Stomach (tissue), 9 donors: ENCODE measurements around the gene DPP6. TPM values are rescaled to one million over a fixed set of nuclear protein-coding genes. Genes with fewer than 3 reads are reported as not detected.

Source experiments
- DNase-seq, 2 donors: peaks; one replicate each; pipeline versions ENCODE4 v3.0.0 to v3.0.0-alpha.2; 2013 to 2019
- H3K27ac ChIP-seq, 5 donors: fragments of 200-600 bp in 4 of 5; sonication (generic) in 4 of 5; one replicate each; pipeline ENCODE4 v1.5.1; 2013 to 2019; ENCODE audit warnings: mild to moderate bottlenecking in 1 of 5, moderate library complexity in 1 of 5
- H3K27me3 ChIP-seq, 3 donors: fragments of 200-600 bp; sonication (generic); one replicate each; pipeline ENCODE4 v1.5.1; 2017 to 2019; ENCODE audit warnings: mixed run types in 1 of 3
- H3K36me3 ChIP-seq, 4 donors: fragments of 200-600 bp; sonication (generic); 1 replicate in 3 of 4; 2 replicates in 1 of 4; pipeline ENCODE4 v1.5.1; 2016 to 2019
- H3K4me1 ChIP-seq, 4 donors: fragments of 200-600 bp; sonication (generic); one replicate each; pipeline ENCODE4 v1.5.1; 2016 to 2019
- H3K4me3 ChIP-seq, 4 donors: fragments of 200-600 bp; sonication (generic) in 3 of 4; one replicate each; pipeline ENCODE4 v1.5.1; 2016 to 2019; ENCODE audit warnings: mild to moderate bottlenecking in 1 of 4
- H3K9me3 ChIP-seq, 4 donors: fragments of 200-600 bp; sonication (generic); one replicate each; pipeline ENCODE4 v1.5.1; 2016 to 2019
- CTCF ChIP-seq, 7 experiments: fragments of 450-650 bp in 4 of 7; fragments of 200-600 bp in 3 of 7; sonication (generic) in 3 of 7; IDR thresholded peaks; one replicate each; pipeline ENCODE4 v1.5.1; 2016 to 2019; ENCODE audit warnings: antibody characterized with exemption in 7 of 7, control low read depth in 2 of 7, mild to moderate bottlenecking in 1 of 7
- EP300 ChIP-seq: sonication (generic); formaldehyde crosslinking; IDR thresholded peaks from one replicate; pipeline ENCODE4 v1.6.1; 2017; ENCODE audit warnings: antibody characterized with exemption
- POLR2A ChIP-seq, 4 donors: fragments of 450-650 bp; IDR thresholded peaks; one replicate each; pipeline ENCODE4 v1.6.1; 2016; ENCODE audit warnings: antibody characterized with exemption in 4 of 4, control low read depth in 2 of 4, mild to moderate bottlenecking in 1 of 4, moderate library complexity in 1 of 4
- POLR2AphosphoS5 ChIP-seq, 3 donors: sonication (generic); formaldehyde crosslinking; IDR thresholded peaks; one replicate each; pipeline ENCODE4 v1.6.1; 2016; ENCODE audit warnings: antibody characterized with exemption in 3 of 3
- WGBS, 5 donors: extraction: QIAGEN DNeasy Blood & Tissue Kit in 3 of 5; methylation state at CpG; one replicate each; pipeline versions ENCODE4 v1.1.5 to v1.1.7; 2013 to 2018; 5-methylcytosine and 5-hydroxymethylcytosine counted together
- intact Hi-C: fragments of 100-400 bp; cut with DNase I; formaldehyde crosslinking; loops from one replicate; pipeline ENCODE4 v1.15.1; 2023; ENCODE audit warnings: low total_unique reads
- polyA plus RNA-seq, 3 donors: library from polyadenylated mRNA; stranded (reverse); fragments of 200-250 nt; gene quantifications; one replicate each; pipeline ENCODE4 v1.2.3, GENCODE V29; 2013
- total RNA-seq, 5 donors: library from RNA; depleted of rRNA; stranded (reverse); fragments of >200 nt; gene quantifications; one replicate each; pipeline versions ENCODE4 v1.1.0 to v1.2.3, GENCODE V29; 2014 to 2016
- donor health status: healthy with polysubstance abuse.
- donor health status: Bipolar disorder and iron deficiency.
- donor health status: healthy.

DPP6 gene
- total and polyA plus RNA-seq, 8 donors, result 0.15 to 29.8 (median 4.9) TPM

GRCh38 chr7:154463794-154464193, 411.6 kb downstream of the DPP6 start:
- intact Hi-C loops, result no loop called here
- TF ChIP-seq POLR2A (IDR thresholded peaks at IDR 0.05), result no peak
- TF ChIP-seq POLR2AphosphoS5 (IDR thresholded peaks at IDR 0.05), result no peak
- no peak for TF ChIP-seq CTCF (IDR thresholded peaks at IDR 0.05)
- TF ChIP-seq EP300, result no peak
- Histone ChIP-seq H3K4me3 (no peak overlapping the region), H3K36me3 (no peaks in the 10 kb centered on the region), H3K27ac (no peak overlapping the region), H3K27me3 (no peaks in the 10 kb centered on the region), H3K4me1 (no peaks in the 10 kb centered on the region), H3K9me3 (peaks cover 0 to 44% (median 21%) of the 10 kb centered on the region in 4 donors)
- no peak for DNase-seq
- 90 to 100% (median 95%) methylated on average over 5 of the region's 5 CpGs for WGBS, 5 donors

- 74 to 81% (median 80%) methylated on average over 5 of the region's 5 CpGs for WGBS, 5 donors
- no peak for TF ChIP-seq POLR2AphosphoS5 (IDR thresholded peaks at IDR 0.05)
- no peak for TF ChIP-seq POLR2A (IDR thresholded peaks at IDR 0.05)
- TF ChIP-seq CTCF (IDR thresholded peaks at IDR 0.05), result no peak
- TF ChIP-seq EP300, result no peak
Observed at GRCh38 chr7:154469652-154470051, 417.5 kb downstream of the DPP6 start.

GRCh38 chr7:154472343-154472742, 420.1 kb downstream of the DPP6 start:
- no peaks in the 10 kb centered on the region for H3K36me3 ChIP-seq
- TF ChIP-seq CTCF (IDR thresholded peaks at IDR 0.05), result no peak
- intact Hi-C loops, result no loop called here
- no peak overlapping the region for H3K27ac ChIP-seq
- no peaks in the 10 kb centered on the region for H3K9me3 ChIP-seq
- DNase-seq, result no peak
- 34 to 63% (median 43%) methylated on average over 2 of the region's 2 CpGs for WGBS, 5 donors
- H3K4me1 ChIP-seq, result no peaks in the 10 kb centered on the region
- H3K27me3 ChIP-seq, result no peaks in the 10 kb centered on the region
- H3K4me3 ChIP-seq, result no peak overlapping the region

More at GRCh38 chr7:154469652-154470051, 417.5 kb downstream of the DPP6 start:
- Histone ChIP-seq H3K4me1 (no peaks in the 10 kb centered on the region), H3K9me3 (peaks cover 0 to 14% (median 9%) of the 10 kb centered on the region in 4 donors), H3K36me3 (no peaks in the 10 kb centered on the region), H3K27ac (no peak overlapping the region), H3K4me3 (no peak overlapping the region), H3K27me3 (no peaks in the 10 kb centered on the region)
- DNase-seq, result peak in 1 of 2 donors; percentile 12
- intact Hi-C loops, result no loop called here

DNA sequence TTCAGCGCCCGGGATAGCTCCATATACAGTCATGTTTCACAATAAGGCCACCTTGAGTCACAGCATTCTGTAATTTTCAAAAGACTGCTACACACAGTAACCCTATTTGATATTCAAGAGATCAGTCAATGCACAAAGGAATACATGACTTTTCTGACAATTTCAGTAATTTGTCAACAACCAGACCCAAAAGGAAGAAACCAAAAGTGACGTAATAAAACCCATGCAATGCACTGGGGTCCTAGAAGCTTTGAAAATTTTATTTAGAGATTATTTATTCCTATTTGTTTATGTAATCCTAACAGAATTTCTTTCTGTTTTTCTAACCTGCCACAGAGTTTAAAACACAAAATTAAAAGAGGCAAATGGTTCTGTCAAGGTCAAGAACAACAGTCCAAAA, 421.2 kb downstream of the DPP6 start:
- no peak for DNase-seq

More for the DNA sequence above, 421.2 kb downstream of the DPP6 start:
- 82 to 91% (median 84%) methylated on average over 3 of the region's 3 CpGs for WGBS, 5 donors
- Histone ChIP-seq H3K4me3 (no peak overlapping the region), H3K27me3 (no peaks in the 10 kb centered on the region), H3K36me3 (no peaks in the 10 kb centered on the region), H3K4me1 (no peaks in the 10 kb centered on the region), H3K27ac (no peak overlapping the region), H3K9me3 (no peaks in the 10 kb centered on the region)
- intact Hi-C loops, result no loop called here
- TF ChIP-seq EP300 (no peak), POLR2AphosphoS5 (IDR thresholded peaks at IDR 0.05) (no peak), POLR2A (IDR thresholded peaks at IDR 0.05) (no peak), CTCF (IDR thresholded peaks at IDR 0.05) (no peak)
